Esophagus muscularis mucosa (tissue), 4 donors: ENCODE data around the gene MICB.
"Not testable (repeated sequence)": the region's sequence is repeated elsewhere in the genome, so short reads cannot be mapped to it uniquely, and the experiment has no call there.

ENCODE experiments used
- EP300 ChIP-seq: sonication (generic); formaldehyde crosslinking; IDR thresholded peaks from one replicate; pipeline ENCODE4 v1.6.1; 2017; ENCODE audit warnings: antibody characterized with exemption
- POLR2A ChIP-seq: fragments of 450-650 bp; IDR thresholded peaks from one replicate; pipeline ENCODE4 v1.6.1; 2017; ENCODE audit warnings: antibody characterized with exemption, moderate library complexity, mild to moderate bottlenecking, low read depth
- POLR2AphosphoS5 ChIP-seq, 2 donors: sonication (generic); formaldehyde crosslinking; IDR thresholded peaks; one replicate each; pipeline ENCODE4 v1.6.1; 2017; ENCODE audit warnings: antibody characterized with exemption in 2 of 2
- TF ChIP-seq, protein P1 (sequence below), 3 experiments: fragments of 200-600 bp in 2 of 3; fragments of 450-650 bp in 1 of 3; sonication (generic) in 2 of 3; IDR thresholded peaks; one replicate each; pipeline ENCODE4 v1.5.1; 2017 to 2019; ENCODE audit warnings: antibody characterized with exemption in 3 of 3, mild to moderate bottlenecking in 2 of 3, moderate library complexity in 1 of 3

DNA sequence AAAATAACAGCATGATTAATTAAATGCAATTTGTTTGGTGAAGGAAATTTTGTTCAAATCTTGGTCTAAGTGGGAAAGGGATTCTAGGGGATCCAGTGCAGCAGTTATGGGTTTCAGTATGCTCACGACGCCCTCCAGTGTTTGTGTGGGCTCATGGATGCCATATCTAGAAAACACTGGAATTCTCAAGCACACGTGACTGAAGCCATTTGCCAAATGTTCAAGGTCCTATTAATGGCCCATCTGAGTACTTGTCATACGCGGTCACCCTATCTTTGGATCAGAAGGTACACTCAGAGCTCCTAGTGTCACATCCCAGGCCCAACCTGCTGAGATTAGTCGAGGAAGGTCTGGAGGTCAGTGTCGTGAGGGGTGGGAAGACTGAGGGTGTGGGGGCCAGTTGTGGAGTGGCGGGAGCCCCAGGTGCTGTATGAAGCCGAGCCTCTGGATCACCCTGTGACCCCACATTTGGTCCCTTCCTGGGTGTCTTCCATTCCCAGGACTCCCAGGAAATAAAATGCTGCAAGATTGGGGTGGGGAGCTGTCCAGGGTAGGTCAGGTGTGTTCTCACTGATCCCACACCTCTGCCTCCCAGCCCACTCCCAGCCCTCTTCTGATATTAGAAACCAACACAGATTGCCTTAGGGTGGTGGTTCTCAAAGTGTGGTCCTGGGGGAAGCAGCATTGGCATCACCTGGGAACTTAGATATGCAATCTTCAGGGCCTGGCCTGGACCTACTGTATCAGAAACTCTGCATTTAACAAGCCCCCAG, 11.7 kb upstream of the MICB start:
- TF ChIP-seq, protein P1, sequence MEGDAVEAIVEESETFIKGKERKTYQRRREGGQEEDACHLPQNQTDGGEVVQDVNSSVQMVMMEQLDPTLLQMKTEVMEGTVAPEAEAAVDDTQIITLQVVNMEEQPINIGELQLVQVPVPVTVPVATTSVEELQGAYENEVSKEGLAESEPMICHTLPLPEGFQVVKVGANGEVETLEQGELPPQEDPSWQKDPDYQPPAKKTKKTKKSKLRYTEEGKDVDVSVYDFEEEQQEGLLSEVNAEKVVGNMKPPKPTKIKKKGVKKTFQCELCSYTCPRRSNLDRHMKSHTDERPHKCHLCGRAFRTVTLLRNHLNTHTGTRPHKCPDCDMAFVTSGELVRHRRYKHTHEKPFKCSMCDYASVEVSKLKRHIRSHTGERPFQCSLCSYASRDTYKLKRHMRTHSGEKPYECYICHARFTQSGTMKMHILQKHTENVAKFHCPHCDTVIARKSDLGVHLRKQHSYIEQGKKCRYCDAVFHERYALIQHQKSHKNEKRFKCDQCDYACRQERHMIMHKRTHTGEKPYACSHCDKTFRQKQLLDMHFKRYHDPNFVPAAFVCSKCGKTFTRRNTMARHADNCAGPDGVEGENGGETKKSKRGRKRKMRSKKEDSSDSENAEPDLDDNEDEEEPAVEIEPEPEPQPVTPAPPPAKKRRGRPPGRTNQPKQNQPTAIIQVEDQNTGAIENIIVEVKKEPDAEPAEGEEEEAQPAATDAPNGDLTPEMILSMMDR (IDR thresholded peaks at IDR 0.05), result not testable (repeated sequence)
- not testable (repeated sequence) for TF ChIP-seq POLR2A; EP300; POLR2AphosphoS5 (IDR thresholded peaks at IDR 0.05)
